ENCODE results near the gene SUCNR1.
"Not testable (repeated sequence)": the region's sequence is repeated elsewhere in the genome, so short reads cannot be mapped to it uniquely, and the experiment has no call there.

SUCNR1 gene

GRCh38 chr3:151925876-151926275 lies 52.4 kb downstream of the SUCNR1 start:
- no peak for DNase-seq (ENCODE audit: insufficient read length, low spot score)
- TF ChIP-seq, protein P1, sequence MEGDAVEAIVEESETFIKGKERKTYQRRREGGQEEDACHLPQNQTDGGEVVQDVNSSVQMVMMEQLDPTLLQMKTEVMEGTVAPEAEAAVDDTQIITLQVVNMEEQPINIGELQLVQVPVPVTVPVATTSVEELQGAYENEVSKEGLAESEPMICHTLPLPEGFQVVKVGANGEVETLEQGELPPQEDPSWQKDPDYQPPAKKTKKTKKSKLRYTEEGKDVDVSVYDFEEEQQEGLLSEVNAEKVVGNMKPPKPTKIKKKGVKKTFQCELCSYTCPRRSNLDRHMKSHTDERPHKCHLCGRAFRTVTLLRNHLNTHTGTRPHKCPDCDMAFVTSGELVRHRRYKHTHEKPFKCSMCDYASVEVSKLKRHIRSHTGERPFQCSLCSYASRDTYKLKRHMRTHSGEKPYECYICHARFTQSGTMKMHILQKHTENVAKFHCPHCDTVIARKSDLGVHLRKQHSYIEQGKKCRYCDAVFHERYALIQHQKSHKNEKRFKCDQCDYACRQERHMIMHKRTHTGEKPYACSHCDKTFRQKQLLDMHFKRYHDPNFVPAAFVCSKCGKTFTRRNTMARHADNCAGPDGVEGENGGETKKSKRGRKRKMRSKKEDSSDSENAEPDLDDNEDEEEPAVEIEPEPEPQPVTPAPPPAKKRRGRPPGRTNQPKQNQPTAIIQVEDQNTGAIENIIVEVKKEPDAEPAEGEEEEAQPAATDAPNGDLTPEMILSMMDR (IDR thresholded peaks at IDR 0.05; ENCODE audit: insufficient read depth, missing control alignments): no peak
- no peak for FAIRE-seq

DNA sequence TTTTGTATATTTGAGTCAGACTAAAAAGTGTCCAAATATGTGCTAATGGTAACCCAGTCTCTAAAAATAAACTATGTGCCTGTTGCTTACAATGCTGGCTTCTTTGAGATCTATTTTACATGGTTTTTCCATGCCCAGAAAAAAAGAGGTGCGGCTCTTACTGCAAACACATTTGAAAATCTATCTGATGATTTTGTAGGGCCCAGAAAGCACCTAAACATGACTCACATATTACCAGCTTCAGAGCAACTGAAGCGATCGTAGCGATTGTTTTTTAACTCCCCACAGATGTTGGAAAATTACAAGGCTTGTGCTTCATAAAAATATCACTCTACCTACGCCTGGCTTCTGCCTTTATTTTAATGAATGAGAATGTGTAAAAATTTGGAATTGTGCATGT lies 53.5 kb downstream of the SUCNR1 start:
- DNase-seq (ENCODE audit: insufficient read length, low spot score) (no peak), FAIRE-seq (no peak)
- TF ChIP-seq, protein P1 (IDR thresholded peaks at IDR 0.05; ENCODE audit: insufficient read depth, missing control alignments): no peak

GRCh38 chr3:151927915-151928525 lies 54.6 kb downstream of the SUCNR1 start:
- DNase-seq (ENCODE audit: insufficient read length, low spot score); FAIRE-seq: not testable (repeated sequence)

- TF ChIP-seq, protein P1 (IDR thresholded peaks at IDR 0.05; ENCODE audit: insufficient read depth, missing control alignments): no peak
- no peak for DNase-seq (ENCODE audit: insufficient read length, low spot score)
- no peak for FAIRE-seq
Measured at GRCh38 chr3:151931171-151931570, 57.7 kb downstream of the SUCNR1 start.

GRCh38 chr3:151933234-151933853 lies 59.9 kb downstream of the SUCNR1 start:
- DNase-seq (ENCODE audit: insufficient read length, low spot score): no peak
- no peak for FAIRE-seq
- TF ChIP-seq, protein P1 (IDR thresholded peaks at IDR 0.05; ENCODE audit: insufficient read depth, missing control alignments): no peak

Measured in D721Med (cell line).